Right lobe of liver (tissue), 6 donors: ENCODE data around the gene TLNRD1. TPM values are rescaled to one million over a fixed set of nuclear protein-coding genes. Genes with fewer than 3 reads are reported as not detected.
A peak's percentile ranks its signal among the peaks of the same experiment; 100 is the strongest.

Source experiments
- ATAC-seq, 4 donors: fragments of 200-7000 bp; cut with Tn5 transposase; one replicate each; pipeline ENCODE4 v1.9.1; 2020; ENCODE audit warnings: mild to moderate bottlenecking in 4 of 4, moderate library complexity in 4 of 4
- DNase-seq, 3 donors: peaks; one replicate each; pipeline ENCODE4 v3.0.0-alpha.2; 2020
- H3K27ac ChIP-seq, 3 donors: fragments of 200-600 bp; one replicate each; pipeline ENCODE4 v1.8.0; 2022
- H3K27me3 ChIP-seq, 2 donors: fragments of 200-600 bp; one replicate each; pipeline ENCODE4 v1.8.0; 2022
- H3K36me3 ChIP-seq, 4 donors: fragments of 200-600 bp; sonication (generic) in 1 of 4; one replicate each; pipeline versions ENCODE4 v1.5.1 to v1.8.0; 2017 to 2022; ENCODE audit warnings: control low read depth in 1 of 4
- H3K4me1 ChIP-seq, 4 donors: fragments of 200-600 bp; sonication (generic) in 1 of 4; one replicate each; pipeline versions ENCODE4 v1.5.1 to v1.8.0; 2017 to 2022; ENCODE audit warnings: control low read depth in 1 of 4
- H3K4me3 ChIP-seq, 3 donors: fragments of 200-600 bp; one replicate each; pipeline ENCODE4 v1.8.0; 2022
- H3K9me3 ChIP-seq, 4 donors: fragments of 200-600 bp; sonication (generic) in 1 of 4; one replicate each; pipeline versions ENCODE4 v1.5.1 to v1.8.0; 2017 to 2022; ENCODE audit warnings: control low read depth in 1 of 4
- POLR2A ChIP-seq: fragments of 450-650 bp; IDR thresholded peaks from one replicate; pipeline ENCODE4 v1.6.1; 2017; ENCODE audit warnings: antibody characterized with exemption, mild to moderate bottlenecking
- WGBS: methylation state at CpG from one replicate; pipeline ENCODE4 v1.1.6; 2018; ENCODE audit warnings: low coverage, low lambda C conversion rate; ENCODE audit not compliant: insufficient coverage; ENCODE audit errors: missing lambda C conversion rate; 5-methylcytosine and 5-hydroxymethylcytosine counted together
- intact Hi-C, 2 donors: fragments of 100-400 bp; cut with DNase I; formaldehyde crosslinking; loops; one replicate each; pipeline versions ENCODE4 v1.11.2 to v1.14.1; 2022
- total RNA-seq, 6 experiments: library from RNA; depleted of rRNA in 2 of 6; stranded (reverse); fragments of >200 nt in 2 of 6; fragmentation: NEBNext Ultra II Directional in 3 of 6; extraction: Animal tissue kit (Norgen Biotek cat#: 25700) in 3 of 6; gene quantifications; one replicate each; pipeline versions ENCODE4 v1.1.0 to v1.2.4, GENCODE V29; 2016 to 2023
- TF ChIP-seq, protein P1 (sequence below), 4 donors: fragments of 200-600 bp in 3 of 4; fragments of 450-650 bp in 1 of 4; IDR thresholded peaks; one replicate each; pipeline versions ENCODE4 v1.5.1 to v1.8.0; 2016 to 2022; ENCODE audit warnings: antibody characterized with exemption in 4 of 4, mild to moderate bottlenecking in 2 of 4
- donor health status: DM: no; HTN: yes; CAD: no.
- donor health status: DM: no; HTN: no; CAD: no.
- donor health status: DM: no; HTN: no; CAD: no.
- donor health status: DM: no; HTN: yes; CAD: no.
- donor health status: DM: no; HTN: yes; CAD: no.

Gene TLNRD1
- total RNA-seq, 6 experiments from 2014 or later = 3.0 to 7.4 (median 5.5) TPM

DNA sequence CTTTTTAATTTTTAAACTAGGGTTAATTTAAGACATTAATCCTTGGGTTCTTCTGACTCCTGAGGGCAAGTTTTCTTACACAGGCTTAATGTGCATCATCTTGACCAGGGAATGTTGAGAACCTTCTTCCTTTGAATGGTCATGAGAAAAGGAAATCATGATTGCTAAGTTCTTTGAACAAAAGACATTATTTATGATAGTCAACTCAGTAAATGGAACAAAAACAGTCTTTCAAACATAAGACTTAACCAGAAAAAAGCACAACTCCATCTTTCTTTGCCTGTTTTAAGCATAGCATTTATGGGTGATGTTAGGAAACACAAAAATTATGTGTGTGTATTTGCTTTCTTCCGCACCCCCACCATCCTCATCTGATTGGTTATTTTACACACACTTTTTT lies 5.4 kb downstream of the TLNRD1 start:
- 44% methylated on average over 1 of the region's 1 CpG for WGBS
- ATAC-seq (no peak), DNase-seq (no peak)
- Histone ChIP-seq H3K36me3 (no peaks in the 10 kb centered on the region), H3K9me3 (no peaks in the 10 kb centered on the region), H3K27me3 (no peaks in the 10 kb centered on the region), H3K4me3 (no peak overlapping the region), H3K4me1 (peaks cover 0 to 37% (median 17%) of the 10 kb centered on the region in 4 donors), H3K27ac (peak overlapping the region in 2 of 3 donors; percentile 0 to 38)
- no peak for TF ChIP-seq POLR2A
- TF ChIP-seq, protein P1, sequence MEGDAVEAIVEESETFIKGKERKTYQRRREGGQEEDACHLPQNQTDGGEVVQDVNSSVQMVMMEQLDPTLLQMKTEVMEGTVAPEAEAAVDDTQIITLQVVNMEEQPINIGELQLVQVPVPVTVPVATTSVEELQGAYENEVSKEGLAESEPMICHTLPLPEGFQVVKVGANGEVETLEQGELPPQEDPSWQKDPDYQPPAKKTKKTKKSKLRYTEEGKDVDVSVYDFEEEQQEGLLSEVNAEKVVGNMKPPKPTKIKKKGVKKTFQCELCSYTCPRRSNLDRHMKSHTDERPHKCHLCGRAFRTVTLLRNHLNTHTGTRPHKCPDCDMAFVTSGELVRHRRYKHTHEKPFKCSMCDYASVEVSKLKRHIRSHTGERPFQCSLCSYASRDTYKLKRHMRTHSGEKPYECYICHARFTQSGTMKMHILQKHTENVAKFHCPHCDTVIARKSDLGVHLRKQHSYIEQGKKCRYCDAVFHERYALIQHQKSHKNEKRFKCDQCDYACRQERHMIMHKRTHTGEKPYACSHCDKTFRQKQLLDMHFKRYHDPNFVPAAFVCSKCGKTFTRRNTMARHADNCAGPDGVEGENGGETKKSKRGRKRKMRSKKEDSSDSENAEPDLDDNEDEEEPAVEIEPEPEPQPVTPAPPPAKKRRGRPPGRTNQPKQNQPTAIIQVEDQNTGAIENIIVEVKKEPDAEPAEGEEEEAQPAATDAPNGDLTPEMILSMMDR (IDR thresholded peaks at IDR 0.05) = no peak
- intact Hi-C loops = no loop called here

DNA sequence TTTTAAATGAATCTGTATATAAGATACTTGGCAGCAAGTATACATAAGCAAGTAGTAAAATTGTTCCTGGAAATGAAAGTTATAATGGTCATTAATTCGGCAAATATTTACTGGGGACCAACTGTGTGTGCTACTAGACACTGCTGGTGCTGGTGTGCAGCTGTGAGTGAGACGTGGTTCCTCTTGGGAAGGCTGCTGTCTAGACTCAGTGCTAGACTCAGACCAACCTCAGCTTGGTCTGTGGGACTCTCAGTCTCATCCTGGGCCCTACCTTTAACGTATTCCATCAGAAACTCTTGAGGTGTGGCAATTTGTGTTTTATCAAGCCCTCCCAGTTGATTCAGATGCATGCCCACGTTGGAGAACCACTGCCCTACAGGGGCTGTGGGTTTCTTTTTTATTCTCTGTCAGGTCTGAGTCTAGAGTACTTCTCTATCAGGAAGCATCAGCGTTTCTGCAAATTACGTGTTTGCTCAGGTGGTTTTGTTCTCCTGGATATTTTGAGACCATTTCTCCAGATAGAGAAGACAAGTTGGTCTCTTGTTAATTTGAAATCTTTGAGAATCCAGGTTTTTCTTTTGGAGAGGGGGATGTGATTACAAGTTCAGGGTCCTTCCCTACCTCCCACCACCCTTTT lies 6.8 kb downstream of the TLNRD1 start:
- Histone ChIP-seq H3K27ac (no peak overlapping the region), H3K9me3 (no peaks in the 10 kb centered on the region), H3K4me3 (no peak overlapping the region), H3K4me1 (peaks cover 0 to 37% (median 14%) of the 10 kb centered on the region in 4 donors), H3K27me3 (no peaks in the 10 kb centered on the region), H3K36me3 (no peaks in the 10 kb centered on the region)
- ATAC-seq (peak in 2 of 4 donors; percentile 20 to 37), DNase-seq (no peak)
- TF ChIP-seq POLR2A = no peak
- TF ChIP-seq, protein P1 (IDR thresholded peaks at IDR 0.05) = no peak
- WGBS = 64% methylated on average over 5 of the region's 6 CpGs
- intact Hi-C loops = no loop called here

DNA sequence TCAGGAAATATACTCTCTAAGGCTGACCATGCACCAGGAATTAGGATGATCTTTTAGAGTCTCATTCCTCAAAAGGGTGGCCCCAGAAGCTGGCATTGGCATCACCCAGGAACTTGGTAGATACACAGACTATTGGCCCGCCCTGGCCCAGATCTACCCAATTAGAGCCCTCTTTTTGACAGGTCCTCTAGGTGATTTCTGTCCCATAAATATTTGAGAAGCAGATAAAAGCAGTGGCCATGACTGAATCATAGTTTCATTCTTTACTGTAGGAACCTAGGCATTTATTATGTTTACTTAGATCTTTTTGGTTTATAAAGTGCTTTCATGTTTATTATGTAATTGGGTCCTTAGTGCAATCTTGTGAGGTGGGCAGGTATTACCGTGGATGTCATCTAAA lies 7.6 kb downstream of the TLNRD1 start:
- no peak overlapping the region for H3K27ac ChIP-seq
- WGBS = 31% methylated on average over 1 of the region's 2 CpGs
- intact Hi-C loops = no loop called here

DNA sequence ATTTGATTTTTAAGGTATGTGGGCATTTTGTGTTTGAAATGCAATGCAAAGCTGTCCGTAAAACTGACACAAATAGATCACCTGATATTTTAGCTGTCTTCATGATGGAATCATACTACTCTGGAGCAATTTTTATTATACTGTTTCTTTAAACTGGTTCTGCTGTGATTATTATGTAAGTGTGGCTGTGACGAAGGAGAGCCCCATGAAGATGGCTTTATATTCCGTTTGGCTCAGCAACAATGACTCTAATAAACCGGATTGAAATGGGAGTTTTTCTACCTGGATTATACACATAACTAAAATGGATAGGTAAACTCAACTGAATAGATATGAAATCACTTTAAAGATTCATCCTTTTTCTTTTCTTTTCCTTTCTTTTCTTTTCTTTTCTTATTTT lies 9.4 kb downstream of the TLNRD1 start:
- peaks cover 0 to 28% (median 12%) of the 10 kb centered on the region in 4 donors for H3K4me1 ChIP-seq

More for the DNA sequence above, 7.6 kb downstream of the TLNRD1 start:
- H3K4me3 ChIP-seq = no peak overlapping the region
- H3K4me1 ChIP-seq = peaks cover 0 to 41% (median 12%) of the 10 kb centered on the region in 4 donors
- TF ChIP-seq, protein P1 (IDR thresholded peaks at IDR 0.05) = no peak
- no peak for TF ChIP-seq POLR2A
- ATAC-seq = no peak
- no peak for DNase-seq
- H3K27me3 ChIP-seq = no peaks in the 10 kb centered on the region
- no peaks in the 10 kb centered on the region for H3K36me3 ChIP-seq
- no peaks in the 10 kb centered on the region for H3K9me3 ChIP-seq

More for the DNA sequence above, 9.4 kb downstream of the TLNRD1 start:
- 78% methylated on average over 4 of the region's 4 CpGs for WGBS
- Histone ChIP-seq H3K36me3 (no peaks in the 10 kb centered on the region), H3K4me3 (no peak overlapping the region), H3K27ac (no peak overlapping the region), H3K9me3 (no peaks in the 10 kb centered on the region), H3K27me3 (no peaks in the 10 kb centered on the region)
- no peak for ATAC-seq
- no peak for DNase-seq
- intact Hi-C loops = no loop called here
- TF ChIP-seq, protein P1 (IDR thresholded peaks at IDR 0.05) = no peak
- TF ChIP-seq POLR2A = no peak
